A549 treated with CORT108297 at 1 μM for 4 hours (cell line): ENCODE data around the gene SLX1A. TPM values are rescaled to one million over a fixed set of nuclear protein-coding genes. Genes with fewer than 3 reads are reported as not detected.

Experiments
- total RNA-seq: library from RNA; stranded (reverse); fragments of 200-300 nt; extraction: Qiagen RNA extraction; gene quantifications from 5 replicates; pipeline ENCODE4 v1.2.3, GENCODE V29; 2022

The SLX1A gene
- 11.1 to 23.3 TPM (median 17.7 TPM) in 5 replicates for total RNA-seq

GRCh38 chr16:30193615-30194014 lies at the start of gene SLX1A, which contains the start of gene BOLA2B:
Gene SLX1A (plus strand): TSS chr16:30193875. CDS start chr16:30194085, 210 bp downstream.
Gene BOLA2B (minus strand): TSS chr16:30193666. CDS start chr16:30193595, 71 bp downstream.

GRCh38 chr16:30183233-30184095 lies 10.2 kb upstream of the SLX1A start, which contains the start of gene CORO1A:
Gene CORO1A (plus strand): TSS chr16:30183602. CDS start chr16:30185210, 1,608 bp downstream.

GRCh38 chr16:30199049-30199448 lies 5.4 kb downstream of the SLX1A start, which contains the start of gene SULT1A3:
Gene SULT1A3 (plus strand): TSS chr16:30199255. CDS start chr16:30200729, 1,474 bp downstream.

Other genes starting within 250 kb of the SLX1A start
- 78.2 to 104 TPM (median 102 TPM) in 5 replicates for gene TMEM219, start 231.8 kb upstream of the SLX1A start, total RNA-seq
- gene TAOK2, start 220.0 kb upstream of the SLX1A start, total RNA-seq = 24.7 to 36.8 TPM (median 34.0 TPM) in 5 replicates
- gene HIRIP3, start 198.3 kb upstream of the SLX1A start, total RNA-seq = 13.5 to 17.8 TPM (median 15.3 TPM) in 5 replicates
- 107 to 127 TPM (median 109 TPM) in 5 replicates for gene INO80E, start 197.6 kb upstream of the SLX1A start, total RNA-seq
- 1.7 to 3.3 TPM (median 2.7 TPM) in 5 replicates for gene DOC2A, start 182.8 kb upstream of the SLX1A start, total RNA-seq
- gene C16orf92, start 170.7 kb upstream of the SLX1A start, total RNA-seq = not detected in 5 replicates
- gene TLCD3B, start 162.6 kb upstream of the SLX1A start, total RNA-seq = 0.23 to 0.58 TPM (median 0.42 TPM) in 5 replicates
- 1,632 to 1,949 TPM (median 1,887 TPM) in 5 replicates for gene ALDOA, start 128.1 kb upstream of the SLX1A start, total RNA-seq
- gene PPP4C, start 117.9 kb upstream of the SLX1A start, total RNA-seq = 130 to 155 TPM (median 149 TPM) in 5 replicates
- 0.08 to 0.34 TPM (median 0.29 TPM) in 5 replicates for gene TBX6, start 102.0 kb upstream of the SLX1A start, total RNA-seq
- 6.0 to 12.1 TPM (median 10.9 TPM) in 5 replicates for gene YPEL3, start 97.7 kb upstream of the SLX1A start, total RNA-seq
- 1.2 to 3.0 TPM (median 1.8 TPM) in 5 replicates for gene GDPD3, start 80.3 kb upstream of the SLX1A start, total RNA-seq
- 31.0 to 37.4 TPM (median 35.7 TPM) in 5 replicates for gene MAPK3, start 70.7 kb upstream of the SLX1A start, total RNA-seq
- 2.6 to 3.7 TPM (median 2.8 TPM) in 5 replicates for gene CORO1A, start 10.3 kb upstream of the SLX1A start, total RNA-seq
- gene BOLA2B, start 209 bp upstream of the SLX1A start, total RNA-seq = 128 to 240 TPM (median 221 TPM) in 5 replicates
- 6.1 to 13.7 TPM (median 8.6 TPM) in 5 replicates for gene SULT1A3, start 5.4 kb downstream of the SLX1A start, total RNA-seq
- gene NPIPB13, start 54.6 kb downstream of the SLX1A start, total RNA-seq = 2.0 to 2.8 TPM (median 2.2 TPM) in 5 replicates
- 61.6 to 68.7 TPM (median 66.4 TPM) in 5 replicates for gene CD2BP2, start 161.4 kb downstream of the SLX1A start, total RNA-seq
- 24.8 to 34.5 TPM (median 31.6 TPM) in 5 replicates for gene TBC1D10B, start 176.6 kb downstream of the SLX1A start, total RNA-seq
- gene MYL11, start 180.9 kb downstream of the SLX1A start, total RNA-seq = 0.38 to 0.55 TPM (median 0.48 TPM) in 3 of 5 replicates, not detected in the others
- 0.58 to 2.5 TPM (median 2.1 TPM) in 5 replicates for gene SEPTIN1, start 188.7 kb downstream of the SLX1A start, total RNA-seq
- gene ZNF48, start 201.5 kb downstream of the SLX1A start, total RNA-seq = 11.7 to 13.0 TPM (median 12.4 TPM) in 5 replicates
- gene ZNF771, start 213.7 kb downstream of the SLX1A start, total RNA-seq = 3.0 to 6.8 TPM (median 5.5 TPM) in 5 replicates
- 103 to 143 TPM (median 138 TPM) in 5 replicates for gene DCTPP1, start 236.2 kb downstream of the SLX1A start, total RNA-seq